Measurements from ENCODE around the gene CLCN7.

Gene CLCN7

DNA sequence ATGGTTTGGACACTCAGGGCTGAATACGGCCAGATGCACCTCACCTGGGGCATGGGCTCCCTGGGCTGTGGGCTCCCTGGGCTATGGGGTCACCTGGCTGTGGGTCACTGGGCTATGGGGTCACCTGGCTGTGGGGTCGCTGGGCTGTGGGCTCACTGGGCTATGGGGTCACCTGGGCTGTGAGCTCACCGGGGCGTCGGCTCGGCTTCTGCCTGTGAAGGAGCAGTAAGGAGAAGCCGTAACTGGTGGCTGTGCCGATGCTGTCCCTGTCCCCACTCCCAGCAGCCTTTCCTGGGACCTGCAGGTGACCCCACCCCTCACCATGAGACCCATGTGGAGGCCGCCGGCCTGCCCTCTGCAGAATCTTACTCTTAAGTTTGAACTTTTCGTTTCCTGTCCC is 45.8 kb downstream of the CLCN7 start:
- DNase-seq: no peak

DNA sequence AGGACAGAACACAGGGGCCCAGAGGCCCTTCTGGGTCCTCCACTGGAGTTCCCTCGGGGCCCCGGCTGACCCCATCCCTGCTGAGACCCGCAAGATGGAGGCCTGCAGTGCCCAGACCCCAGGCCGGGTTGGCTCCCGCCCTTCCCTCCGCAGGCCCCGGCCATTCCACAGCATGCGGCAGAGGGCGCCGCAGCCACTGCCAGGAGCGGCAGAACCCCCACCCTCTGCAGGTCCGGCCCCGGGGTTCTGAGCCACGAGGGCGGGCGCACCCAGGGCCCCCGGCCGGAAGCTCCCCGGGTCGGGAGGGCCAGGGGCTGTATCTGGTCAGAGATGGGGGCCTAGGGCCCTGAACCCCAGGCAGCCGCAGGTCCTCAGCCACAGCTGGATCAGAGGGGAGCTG is 46.3 kb downstream of the CLCN7 start:
- no peak for DNase-seq

DNA sequence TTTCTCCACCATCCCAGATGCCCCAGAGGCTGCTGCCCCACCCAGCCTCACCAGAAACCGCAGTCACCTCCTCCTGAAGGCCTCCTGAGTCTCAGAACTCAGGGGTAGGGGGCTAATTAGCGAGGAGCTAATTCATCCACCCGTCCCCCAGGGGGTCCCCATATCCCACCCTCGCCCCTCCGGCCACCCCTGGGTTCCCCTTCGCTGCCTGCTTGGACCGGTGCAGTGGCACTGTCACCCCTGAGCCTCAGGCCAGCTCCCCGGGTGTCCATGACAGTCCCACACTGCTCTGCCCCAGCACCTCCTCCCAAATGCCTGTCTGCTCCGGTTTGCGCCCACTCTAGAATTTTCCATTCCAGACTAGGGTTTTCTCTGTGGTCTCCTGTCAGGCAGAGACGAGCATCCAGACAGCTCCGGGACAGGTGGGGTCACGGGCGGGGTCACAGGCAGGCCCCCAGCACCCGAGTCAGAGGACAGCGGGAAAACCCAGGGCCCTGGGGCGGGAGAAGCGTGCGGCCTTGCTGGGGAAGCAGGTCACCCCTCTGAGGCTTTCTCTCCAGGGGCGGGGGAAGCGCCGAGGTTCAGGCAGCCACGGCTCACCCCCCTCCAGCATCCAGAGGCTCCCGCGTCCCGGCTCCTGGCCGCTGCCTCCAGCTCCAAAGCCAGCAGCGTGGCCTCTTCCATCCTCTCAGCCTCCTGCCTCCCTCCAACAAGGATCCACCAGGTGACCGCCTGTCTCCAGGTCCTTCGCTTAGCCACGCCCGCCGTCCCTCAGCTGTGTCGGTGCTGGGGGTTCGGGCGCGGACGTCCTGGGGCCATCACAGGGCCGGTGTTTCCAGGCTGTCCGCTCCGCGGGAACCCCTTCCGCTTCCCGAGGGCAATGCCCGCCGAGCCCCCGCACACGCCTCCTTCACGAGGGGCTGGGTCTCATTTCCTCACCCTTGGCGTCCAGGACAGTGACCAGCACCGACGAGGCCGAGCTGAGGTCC is 47.1 kb downstream of the CLCN7 start:
- DNase-seq: no peak

DNA sequence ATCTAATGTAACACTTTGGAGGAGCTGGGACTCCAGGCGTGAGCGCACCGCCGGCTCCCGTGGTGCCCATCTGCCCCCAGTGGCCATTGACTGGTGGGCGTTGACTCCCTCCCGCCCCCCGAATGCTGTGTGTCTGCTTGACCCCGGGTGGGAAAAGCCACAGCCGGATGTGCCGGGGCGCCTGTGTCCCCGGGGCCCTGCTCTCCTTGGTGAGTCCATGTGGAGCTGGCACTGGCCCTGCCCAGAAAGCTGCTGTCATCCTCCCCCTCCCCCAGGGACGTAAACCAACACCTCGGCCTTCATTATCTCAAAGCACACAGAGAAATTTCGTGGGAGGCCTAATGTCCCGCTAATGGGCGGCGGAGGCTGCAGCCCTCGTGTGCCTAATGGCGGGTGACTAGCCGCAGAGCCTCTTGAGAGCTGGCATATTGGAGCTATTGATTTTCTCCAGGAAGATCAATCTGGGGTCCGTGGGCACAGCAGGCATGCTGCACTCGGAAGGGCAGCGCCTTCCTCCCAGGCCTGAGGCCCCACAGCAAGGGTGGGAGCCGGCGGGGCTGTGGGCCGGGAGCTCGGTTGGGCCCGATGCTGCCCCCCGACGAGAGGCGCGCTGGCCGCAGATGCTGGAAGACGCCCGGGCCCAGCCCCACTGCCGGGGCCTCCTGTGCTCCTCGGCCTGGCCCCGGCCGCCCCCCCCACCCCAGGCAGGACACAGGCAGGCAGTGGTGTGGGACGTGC is 47.9 kb downstream of the CLCN7 start:
- DNase-seq: peak; percentile 56

DNA sequence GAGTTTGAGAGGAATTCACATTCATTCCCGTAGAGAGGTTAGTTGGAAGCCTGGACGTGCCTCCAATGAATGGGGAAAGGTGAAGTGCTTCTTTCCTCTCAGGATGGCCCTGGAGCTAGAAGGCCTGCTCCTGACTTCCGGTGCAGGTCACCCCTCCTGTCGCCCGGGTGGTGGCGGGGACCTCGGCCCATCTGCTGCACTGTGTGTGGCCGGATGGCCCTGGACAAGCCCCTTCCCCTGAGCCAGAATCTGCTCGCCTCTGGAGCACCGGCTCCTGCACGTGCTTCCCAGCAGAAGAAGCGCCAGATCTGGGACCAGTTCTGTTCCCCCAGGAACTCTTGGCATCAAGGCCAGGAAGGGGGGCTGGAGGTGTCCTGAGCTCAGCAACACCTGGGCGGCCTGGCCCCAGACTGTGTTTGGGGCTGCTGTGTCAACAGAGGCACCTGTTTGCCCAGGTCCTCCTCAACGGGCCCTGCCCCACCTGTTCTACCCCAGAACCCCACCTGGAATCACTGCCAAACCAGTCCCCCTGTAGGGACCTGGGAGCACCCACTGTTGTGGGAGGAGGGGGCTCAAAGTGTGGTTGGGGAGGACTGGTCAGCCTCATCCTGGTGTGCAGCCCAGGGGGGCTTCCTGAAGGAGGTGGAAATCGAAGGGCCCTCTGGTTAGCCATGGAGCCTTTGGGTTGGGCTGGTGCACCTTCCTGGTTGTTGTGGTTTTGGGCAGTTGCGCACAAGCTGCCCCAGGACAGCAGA is 49.0 kb downstream of the CLCN7 start:
- no peak for DNase-seq

DNA sequence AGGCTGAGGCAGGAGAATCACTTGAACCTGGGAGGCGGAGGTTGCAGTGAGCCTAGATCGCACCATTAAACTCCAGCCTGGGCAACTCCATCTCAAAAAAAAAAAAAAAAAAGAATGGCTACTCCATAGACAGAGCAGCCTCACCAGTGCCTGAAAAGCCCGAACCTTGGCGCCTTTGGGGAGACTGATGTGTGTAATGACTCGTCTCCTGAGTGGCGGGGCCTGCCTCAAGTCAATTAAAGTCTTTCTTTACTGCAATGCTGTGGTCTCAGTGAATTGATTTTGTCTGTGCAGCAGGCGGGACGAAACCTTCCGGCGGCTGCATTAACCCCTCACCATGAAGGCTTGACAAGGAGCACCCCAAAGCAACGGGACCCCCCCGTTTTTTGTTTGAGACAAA is 50.8 kb downstream of the CLCN7 start:
- no peak for DNase-seq

DNA sequence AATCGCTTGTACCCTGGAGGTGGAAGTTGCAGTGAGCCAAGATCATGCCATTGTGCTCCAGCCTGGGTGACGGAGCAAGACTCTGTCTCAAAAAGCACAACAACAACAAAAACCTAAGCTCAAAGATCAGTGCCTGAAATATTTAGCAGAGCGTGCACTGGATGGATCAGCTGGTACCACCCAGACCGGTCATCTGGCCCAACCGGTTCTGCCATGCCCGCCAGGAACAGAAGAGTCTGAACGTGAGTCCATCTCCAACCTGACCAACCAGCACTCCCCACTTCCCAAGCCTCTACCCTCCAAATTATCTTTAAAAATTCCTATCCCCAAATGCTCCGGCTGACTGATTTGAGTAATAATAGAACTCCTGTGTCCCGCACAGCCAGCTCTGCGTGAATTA is 52.8 kb downstream of the CLCN7 start:
- no peak for DNase-seq

DNA sequence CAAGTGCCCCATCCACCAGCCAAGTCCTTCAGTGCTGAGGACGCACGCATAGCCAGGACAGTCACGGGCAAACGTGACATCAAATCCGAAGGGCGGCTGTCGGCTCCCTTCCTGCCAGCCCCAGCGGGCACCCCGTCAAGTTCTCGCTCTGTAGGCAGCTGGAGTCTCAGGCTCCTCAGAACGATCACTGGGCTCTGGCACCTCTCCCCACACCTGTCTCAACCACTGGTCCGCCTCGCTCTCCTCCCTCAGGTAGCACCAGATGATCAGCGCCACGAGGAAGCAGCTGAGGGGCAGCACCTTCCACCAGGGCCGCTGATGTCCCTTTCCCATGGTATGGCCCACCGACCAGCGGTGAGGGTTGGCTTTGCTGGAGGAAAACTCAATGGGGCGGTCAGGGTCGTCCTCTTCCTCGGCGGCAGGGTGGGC is 54.7 kb downstream of the CLCN7 start:
- no peak for DNase-seq

DNA sequence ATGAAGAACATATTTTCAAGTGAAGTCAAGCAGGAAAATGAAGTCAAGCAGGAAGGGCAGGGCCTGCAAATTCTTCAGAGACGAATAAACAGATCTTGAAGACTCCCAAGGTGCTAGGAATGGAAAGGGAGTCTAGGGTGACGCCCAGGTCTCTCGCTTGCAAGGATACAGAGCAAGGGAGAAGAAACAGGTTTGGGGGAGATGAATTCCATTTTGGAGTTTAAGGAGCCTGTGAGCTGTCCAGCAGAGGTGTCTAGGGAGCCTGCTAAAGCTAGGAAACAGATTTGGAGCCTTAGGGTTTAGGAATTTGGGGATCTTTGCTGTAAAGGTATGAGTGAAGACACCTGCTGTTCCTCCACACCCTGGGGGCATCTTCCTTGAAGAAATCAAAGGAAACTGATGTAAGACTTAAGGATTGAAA is 58.3 kb downstream of the CLCN7 start:
- DNase-seq: no peak

DNA sequence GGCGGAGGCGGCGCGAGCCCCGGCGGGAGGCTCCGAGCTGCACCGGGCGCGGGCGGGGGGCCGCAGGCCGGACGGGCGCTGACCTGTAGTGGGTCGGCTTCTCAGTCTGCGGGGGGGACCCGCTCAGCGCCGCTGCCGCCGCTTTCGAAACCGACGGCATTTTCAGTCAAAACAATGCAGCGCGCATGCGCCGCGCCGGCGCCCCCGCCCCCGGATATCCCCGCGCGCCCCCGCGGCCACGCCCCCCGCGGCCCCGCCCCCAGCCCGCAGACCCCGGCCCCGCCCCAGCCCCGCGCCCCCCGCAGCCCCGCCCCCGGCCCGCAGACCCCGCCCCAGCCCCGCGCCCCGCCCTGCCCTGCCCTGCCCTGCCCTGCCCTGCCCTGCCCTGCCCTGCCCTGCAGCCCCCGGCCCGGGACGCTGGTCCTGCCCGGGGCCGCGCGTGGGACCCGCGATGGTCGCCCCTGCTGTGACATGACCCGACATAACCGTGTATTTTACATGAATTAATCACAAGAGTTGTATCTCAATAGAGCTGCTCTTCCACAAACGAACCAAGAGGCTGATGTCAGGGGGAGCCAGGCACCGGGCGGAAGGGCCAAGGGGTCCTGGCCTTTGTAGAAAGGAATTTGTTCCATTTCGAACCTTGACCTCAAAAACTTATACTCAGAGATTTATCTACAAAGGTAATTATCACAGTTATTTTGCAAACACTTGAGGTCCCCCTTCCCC is 60.1 kb downstream of the CLCN7 start, which contains the start of gene UNKL:
Gene UNKL (minus strand): TSS at position 173 of the 729 bp plus-strand sequence. CDS start 13 bp downstream, at position 160.
- no peak for DNase-seq

DNA sequence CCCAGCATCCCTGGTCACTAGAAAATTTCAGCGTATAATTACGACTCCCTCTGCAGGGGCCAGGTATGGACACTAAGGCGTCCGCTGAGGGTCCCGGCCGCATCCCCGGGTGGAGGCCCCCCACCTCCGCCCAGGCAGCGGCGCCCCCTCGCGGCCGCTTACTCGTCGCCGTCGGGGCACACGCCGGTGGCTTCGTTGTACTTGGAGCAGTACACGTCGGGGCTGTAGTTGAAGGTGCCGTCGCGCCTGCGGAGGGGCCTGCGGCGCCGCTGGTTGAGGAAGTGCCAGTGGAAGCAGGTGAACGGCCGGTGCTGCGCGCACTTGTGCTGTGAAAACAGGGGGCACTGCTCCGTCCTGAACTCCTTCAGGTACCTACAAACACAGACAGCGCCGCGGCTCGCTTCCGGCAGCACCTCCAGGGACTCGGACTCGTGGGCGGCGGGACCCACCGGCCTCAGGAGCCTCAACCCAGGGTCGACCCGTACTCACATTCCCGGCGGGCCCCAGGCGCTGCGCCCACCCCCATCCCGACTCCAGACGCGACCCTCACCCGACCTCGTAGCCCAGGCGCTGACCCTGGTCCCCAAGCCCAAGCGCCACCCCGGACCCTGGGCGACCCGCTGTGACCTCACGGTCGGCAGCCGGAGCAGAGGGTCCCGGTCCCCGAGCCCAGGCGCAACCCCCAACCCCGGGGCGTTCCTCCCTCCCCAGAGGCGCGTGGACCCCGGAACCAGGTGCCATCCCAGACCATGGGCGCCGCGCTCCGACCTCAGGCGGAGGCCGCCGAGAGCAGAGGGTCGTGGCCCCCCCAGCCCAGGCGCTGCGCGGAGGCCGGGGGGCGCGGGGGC is 60.9 kb downstream of the CLCN7 start:
- peak; percentile 30 for DNase-seq

DNA sequence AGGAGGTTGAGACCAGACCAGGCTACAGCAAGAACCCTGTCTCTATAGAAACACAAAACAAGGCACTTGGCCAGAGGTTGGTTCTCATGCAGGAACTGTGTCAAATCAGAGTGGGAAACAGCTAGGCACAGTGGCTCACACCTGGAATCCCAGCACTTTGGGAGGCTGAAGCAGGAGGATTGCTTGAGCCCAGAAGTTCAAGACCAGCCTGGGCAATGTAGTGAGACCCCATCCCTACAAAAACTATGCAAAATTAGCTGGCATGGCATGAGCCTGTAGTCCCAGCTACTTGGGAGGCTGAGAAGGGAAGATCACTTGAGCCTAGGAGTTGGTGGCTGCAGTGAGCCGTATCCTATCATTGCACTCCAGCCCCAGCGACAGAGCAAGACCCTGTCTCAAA is 62.0 kb downstream of the CLCN7 start:
- DNase-seq: no peak

DNA sequence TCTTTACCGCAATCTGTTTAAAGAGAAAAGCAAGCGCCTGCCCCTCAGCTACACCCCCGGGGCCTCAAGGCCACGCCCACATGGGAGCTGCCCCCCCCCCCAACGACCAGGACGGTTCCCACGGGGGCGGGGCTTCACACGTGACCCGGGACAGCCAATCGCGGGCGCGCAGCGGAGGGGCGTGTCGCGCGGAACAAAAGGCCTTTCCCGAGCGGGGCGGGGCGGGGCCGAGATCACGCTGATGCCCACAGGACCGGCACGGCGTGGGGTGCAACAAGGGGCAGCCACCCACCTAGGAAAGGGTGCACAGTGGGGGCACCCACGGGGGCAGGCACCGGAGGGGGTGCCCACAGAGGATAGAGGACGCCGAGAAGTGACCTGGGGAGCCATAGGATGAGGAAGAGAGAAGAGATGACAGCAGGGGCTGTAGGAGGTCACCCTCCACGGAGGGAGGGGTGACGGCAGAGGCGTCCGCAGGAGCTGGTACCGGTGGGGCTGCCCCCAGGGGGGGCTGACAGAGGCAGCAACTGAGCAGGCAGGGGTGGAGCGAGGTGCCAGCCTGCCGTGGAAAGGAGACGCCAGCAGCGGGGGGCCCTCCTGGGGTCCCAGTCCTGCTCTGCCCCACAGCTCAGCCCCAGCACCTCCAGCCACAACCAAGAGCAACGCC is 66.5 kb downstream of the CLCN7 start:
- DNase-seq: peak; percentile 63

DNA sequence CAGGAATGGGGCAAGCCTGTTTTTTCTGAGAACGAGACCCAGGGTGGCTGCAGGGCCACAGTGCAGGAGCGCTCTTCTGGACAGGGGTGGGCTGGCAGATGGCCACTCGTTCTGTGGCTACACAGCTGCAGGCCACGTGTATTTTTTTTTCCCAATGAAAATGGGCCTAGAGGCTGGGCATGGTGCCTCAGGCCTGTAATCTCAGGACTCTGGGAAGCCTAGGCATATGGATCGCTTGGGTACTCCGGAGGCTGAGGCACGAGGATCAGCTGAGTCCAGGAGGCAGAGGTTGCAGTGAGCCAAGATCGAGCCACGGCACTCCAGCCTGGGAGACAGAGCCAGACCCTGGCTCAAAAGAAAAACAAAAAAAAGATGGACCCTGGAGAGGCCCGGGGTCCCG is 67.1 kb downstream of the CLCN7 start:
- no peak for DNase-seq

DNA sequence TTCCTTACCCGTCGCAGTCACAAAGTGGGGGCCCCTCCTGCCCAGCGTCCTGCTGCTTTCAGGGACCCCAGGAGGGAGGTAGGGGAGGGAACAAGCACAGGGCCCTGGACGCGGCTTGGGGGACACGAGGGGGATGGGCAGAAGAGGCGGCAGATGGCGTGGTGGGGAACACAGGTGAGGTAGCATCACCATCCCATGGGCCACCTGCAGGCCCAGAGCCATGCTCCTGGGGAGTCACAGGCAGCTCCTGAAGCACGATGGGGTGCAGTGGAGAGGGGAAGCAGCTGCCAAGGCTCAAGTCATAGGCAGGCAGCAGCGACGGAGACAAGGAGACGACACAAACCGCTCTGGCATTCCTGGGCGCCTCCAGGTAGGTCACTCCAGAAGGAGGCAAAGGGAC is 71.1 kb downstream of the CLCN7 start:
- DNase-seq: no peak

DNA sequence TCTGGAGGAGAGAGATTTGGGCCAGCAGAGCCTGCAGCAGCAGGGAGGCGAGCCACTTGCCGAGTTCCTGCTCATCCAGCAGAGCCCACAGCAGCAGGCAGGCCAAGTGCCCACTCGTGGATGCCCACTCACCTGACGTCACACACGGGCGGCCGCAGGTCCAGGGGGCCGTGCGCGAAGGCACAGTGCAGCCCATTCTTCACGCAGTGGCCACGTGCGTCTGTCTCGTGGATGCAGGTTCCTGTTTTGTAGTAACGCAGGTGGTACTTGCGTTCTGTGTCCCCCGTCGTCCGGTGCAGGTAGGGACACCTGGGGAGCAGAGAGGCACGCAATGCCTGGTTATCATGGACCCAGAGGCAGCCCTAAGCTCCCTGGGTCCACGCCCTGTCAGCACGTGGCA is 71.8 kb downstream of the CLCN7 start:
- no peak for DNase-seq

DNA sequence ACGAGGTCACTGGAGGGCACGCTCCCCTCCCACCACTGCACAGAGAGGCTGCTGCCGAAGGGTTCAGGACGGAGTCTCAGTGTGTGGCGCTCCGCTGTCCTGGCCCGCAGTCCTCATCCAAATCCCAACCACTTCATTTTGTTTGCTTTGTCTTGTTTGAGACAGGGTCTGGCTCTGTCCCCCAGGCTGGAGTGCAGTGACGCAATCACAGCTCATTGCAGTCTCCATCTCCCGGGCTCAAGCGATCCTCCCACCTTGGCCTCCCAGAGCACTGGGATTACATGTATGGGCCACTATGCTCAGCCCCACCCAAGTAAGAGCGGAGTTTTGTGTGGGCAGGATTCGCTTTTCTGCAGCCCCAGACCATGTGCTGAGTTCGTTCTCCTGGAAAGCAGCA is 73.1 kb downstream of the CLCN7 start:
- no peak for DNase-seq

DNA sequence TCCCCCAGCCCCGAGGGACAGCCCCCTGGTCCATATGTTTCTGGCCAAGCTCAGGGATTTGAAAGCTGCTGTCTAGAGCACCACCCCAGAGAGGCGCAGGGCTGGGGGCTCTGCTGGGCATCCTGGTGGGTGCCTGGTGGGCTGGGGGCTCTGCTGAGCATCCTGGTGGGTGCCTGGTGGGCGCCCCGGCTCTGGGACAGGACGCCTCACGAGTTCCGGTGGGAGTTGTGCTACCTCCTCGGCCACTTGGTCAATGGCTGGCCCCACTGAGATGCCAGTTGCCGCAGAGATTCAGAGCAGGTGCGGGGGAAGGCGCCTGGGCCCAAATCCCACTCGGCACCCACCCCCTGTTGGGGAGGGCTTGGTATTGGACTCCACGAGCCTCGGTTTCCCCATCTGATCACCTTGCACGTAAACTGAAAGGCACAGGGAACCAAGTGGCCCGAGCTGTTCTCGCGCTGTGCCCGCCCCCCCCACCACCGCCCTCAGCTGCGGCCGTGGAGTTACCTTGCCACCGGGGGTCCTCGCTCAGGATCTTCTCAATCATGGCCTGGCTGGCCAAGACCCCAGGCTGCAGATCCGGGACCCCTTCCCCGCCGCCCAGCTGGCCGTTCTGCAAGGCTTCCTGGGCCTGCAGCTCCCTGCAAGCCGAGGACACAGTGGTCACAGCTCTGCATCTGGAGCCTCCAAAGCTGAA is 73.6 kb downstream of the CLCN7 start:
- DNase-seq: no peak

DNA sequence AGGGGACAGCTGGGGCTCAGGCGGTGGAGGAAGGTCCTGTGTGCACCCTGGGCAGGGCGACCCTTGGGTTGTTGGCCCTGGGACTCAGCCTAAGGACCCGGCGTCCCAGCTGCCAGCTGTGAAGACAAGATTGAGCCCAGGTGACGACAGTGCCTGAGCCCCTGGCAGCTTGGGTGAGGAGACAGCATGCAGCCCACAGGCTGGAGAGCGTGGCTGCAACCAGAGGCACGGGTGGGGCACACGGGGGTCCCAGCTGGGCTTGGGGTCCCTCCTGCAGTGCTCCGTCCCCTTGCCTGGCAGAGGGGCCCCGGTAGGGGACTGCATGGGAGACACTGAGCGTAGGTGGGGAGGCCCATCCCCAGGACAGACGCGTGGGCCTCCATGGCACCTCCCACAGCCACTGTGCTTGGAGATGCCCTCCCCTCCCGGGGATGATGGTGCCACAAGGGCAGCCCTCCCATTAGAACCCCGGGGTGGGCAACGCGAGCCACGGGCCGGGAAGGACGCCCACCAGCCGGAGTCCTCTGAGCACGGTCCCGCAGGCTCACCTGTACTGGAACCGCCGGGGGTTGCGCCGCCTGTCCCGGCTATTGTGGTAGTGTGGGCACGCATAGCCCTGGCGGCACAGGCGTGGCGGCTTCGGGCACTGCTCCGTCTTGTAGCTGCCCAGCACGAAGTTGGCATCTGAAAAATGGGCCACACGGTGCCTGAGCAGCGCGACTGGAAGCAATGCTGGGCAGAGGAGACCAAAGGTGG is 75.8 kb downstream of the CLCN7 start:
- DNase-seq: no peak

DNA sequence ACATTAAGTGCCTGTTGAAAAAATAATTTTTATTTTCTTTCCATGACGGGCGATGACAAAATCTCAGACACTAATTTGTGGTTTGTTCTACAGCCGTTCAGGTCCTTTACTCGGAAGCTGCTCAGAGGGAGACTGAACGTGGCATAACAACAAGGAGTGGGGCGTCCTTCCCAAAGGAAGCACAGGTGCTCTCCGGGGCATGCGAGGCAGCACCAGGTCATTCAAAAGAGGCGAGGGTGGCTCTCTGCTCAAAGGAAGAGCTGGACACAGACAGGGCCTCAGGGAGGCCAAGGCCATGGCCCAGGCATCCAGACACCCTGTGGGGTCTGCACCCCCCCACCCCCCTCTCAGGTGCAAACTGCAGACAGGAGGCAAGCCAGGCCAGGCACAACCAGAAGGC is 76.5 kb downstream of the CLCN7 start:
- no peak for DNase-seq
